Mesenchymal stem cell (in vitro differentiated cells and primary cell): ENCODE results near the gene HOXB4.

Source experiments
- DNase-seq: peaks from one replicate; pipeline ENCODE4 v3.0.0-alpha.2; 2013
- H2AFZ ChIP-seq: one replicate; pipeline ENCODE4 v1.6.1; 2013; ENCODE audit warnings: low read depth, mild to moderate bottlenecking, control low read depth, inconsistent platforms, low read length, moderate library complexity
- H2AK5ac ChIP-seq: 2 replicates; pipeline ENCODE4 v1.6.1; 2013; ENCODE audit warnings: low read length, moderate library complexity, mild to moderate bottlenecking, inconsistent platforms; ENCODE audit not compliant: severe bottlenecking
- H2BK120ac ChIP-seq: one replicate; pipeline ENCODE4 v1.6.1; 2013; ENCODE audit warnings: low read depth, mild to moderate bottlenecking, inconsistent platforms, low read length, moderate library complexity
- H2BK12ac ChIP-seq, 2 experiments: one replicate each; pipeline ENCODE4 v1.6.1; 2013; ENCODE audit warnings: inconsistent platforms in 2 of 2, low read length in 2 of 2, mild to moderate bottlenecking in 2 of 2, moderate library complexity in 2 of 2, control low read depth in 1 of 2
- H2BK15ac ChIP-seq: one replicate; pipeline ENCODE4 v1.6.1; 2013; ENCODE audit warnings: mild to moderate bottlenecking, low read depth, inconsistent platforms; ENCODE audit not compliant: poor library complexity, severe bottlenecking
- H2BK5ac ChIP-seq: 2 replicates; pipeline ENCODE4 v1.6.1; 2013; ENCODE audit warnings: low read depth, mild to moderate bottlenecking, low read length, control low read depth, inconsistent platforms; ENCODE audit not compliant: poor library complexity, severe bottlenecking
- H3K14ac ChIP-seq, 2 experiments: one replicate each; pipeline ENCODE4 v1.6.1; 2013; ENCODE audit warnings: inconsistent platforms in 2 of 2, low read length in 2 of 2, control low read depth in 1 of 2, mild to moderate bottlenecking in 1 of 2, moderate library complexity in 1 of 2
- H3K18ac ChIP-seq, 2 experiments: one replicate each; pipeline ENCODE4 v1.6.1; 2013; ENCODE audit warnings: inconsistent platforms in 2 of 2, low read length in 2 of 2, control low read depth in 1 of 2, low read depth in 1 of 2, mild to moderate bottlenecking in 1 of 2
- H3K23ac ChIP-seq, 2 experiments: one replicate each; pipeline ENCODE4 v1.6.1; 2013; ENCODE audit warnings: inconsistent platforms in 2 of 2, low read length in 2 of 2, mild to moderate bottlenecking in 2 of 2, moderate library complexity in 2 of 2, control low read depth in 1 of 2
- H3K27ac ChIP-seq: 2 replicates; pipeline ENCODE4 v1.5.1; 2013; ENCODE audit warnings: mild to moderate bottlenecking, moderate library complexity, low read length, control low read depth, inconsistent platforms; ENCODE audit not compliant: poor library complexity, severe bottlenecking
- H3K27me3 ChIP-seq, 2 experiments: 2 replicates each; pipeline versions ENCODE4 v1.6.1 to v1.7.0; 2013; ENCODE audit warnings: low read length in 2 of 2, mild to moderate bottlenecking in 2 of 2, moderate library complexity in 2 of 2, control low read depth in 1 of 2, inconsistent platforms in 1 of 2; ENCODE audit not compliant: control insufficient read depth in 1 of 2, insufficient read depth in 1 of 2
- H3K36me3 ChIP-seq, 2 experiments: 2 replicates each; pipeline versions ENCODE4 v1.6.1 to v1.7.0; 2013; ENCODE audit warnings: low read length in 2 of 2, control low read depth in 1 of 2, inconsistent platforms in 1 of 2, low read depth in 1 of 2, mild to moderate bottlenecking in 1 of 2; ENCODE audit not compliant: insufficient read depth in 2 of 2, control insufficient read depth in 1 of 2
- H3K4ac ChIP-seq, 2 experiments: one replicate each; pipeline ENCODE4 v1.6.1; 2013; ENCODE audit warnings: inconsistent platforms in 2 of 2, low read length in 2 of 2, mild to moderate bottlenecking in 2 of 2, moderate library complexity in 2 of 2, control low read depth in 1 of 2, low read depth in 1 of 2
- H3K4me1 ChIP-seq: 2 replicates; pipeline ENCODE4 v1.6.1; 2013; ENCODE audit warnings: low read depth, low read length, control low read depth; ENCODE audit not compliant: control insufficient read depth, insufficient read depth
- H3K4me2 ChIP-seq: 2 replicates; pipeline ENCODE4 v1.6.1; 2013; ENCODE audit warnings: low read length, mild to moderate bottlenecking, inconsistent platforms; ENCODE audit not compliant: poor library complexity, severe bottlenecking
- H3K4me3 ChIP-seq, 2 experiments: 2 replicates each; pipeline versions ENCODE4 v1.5.1 to v1.7.0; 2013; ENCODE audit warnings: low read length in 2 of 2, mild to moderate bottlenecking in 2 of 2, control low read depth in 1 of 2, low read depth in 1 of 2; ENCODE audit not compliant: insufficient read depth in 1 of 2
- H3K79me1 ChIP-seq: replicated peaks from 2 replicates; pipeline ENCODE4 v1.6.1; 2013; ENCODE audit warnings: mild to moderate bottlenecking, control low read depth, low read length, inconsistent platforms; ENCODE audit not compliant: poor library complexity, severe bottlenecking
- H3K9ac ChIP-seq: 2 replicates; pipeline ENCODE4 v1.7.0; 2013; ENCODE audit warnings: mild to moderate bottlenecking, low read length, moderate library complexity
- H3K9me3 ChIP-seq: 2 replicates; pipeline ENCODE4 v1.7.0; 2013; ENCODE audit warnings: mild to moderate bottlenecking, low read length; ENCODE audit not compliant: control insufficient read depth
- H4K8ac ChIP-seq: one replicate; pipeline ENCODE4 v1.6.1; 2013; ENCODE audit warnings: inconsistent platforms, mild to moderate bottlenecking, low read length, moderate library complexity
- H4K91ac ChIP-seq: one replicate; pipeline ENCODE4 v1.6.1; 2013; ENCODE audit warnings: mild to moderate bottlenecking, low read length, inconsistent platforms
- WGBS: methylation state at CpG from one replicate; pipeline ENCODE4 v1.1.7; 2013; ENCODE audit warnings: mixed read lengths; 5-methylcytosine and 5-hydroxymethylcytosine counted together

HOXB4 gene

GRCh38 chr17:48597778-48598631, 19.9 kb upstream of the HOXB4 start:
- Histone ChIP-seq H2BK12ac (peak overlapping the region in 1 of 2 experiments; percentile 27), H3K14ac (peak overlapping the region; percentile 39 to 96), H3K36me3 (peaks cover 19 to 24% of the 10 kb centered on the region in 2 experiments), H3K79me1 (no peaks in the 10 kb centered on the region), H3K4me1 (peaks cover 48% of the 10 kb centered on the region), H3K23ac (peak overlapping the region in 1 of 2 experiments; percentile 16), H3K4me3 (peak overlapping the region; percentile 53 to 87), H3K9me3 (no peaks in the 10 kb centered on the region), H3K9ac (peak overlapping the region; percentile 91), H3K27me3 (no peaks in the 10 kb centered on the region), H3K27ac (peak overlapping the region; percentile 65), H3K4me2 (peak overlapping the region; percentile 73), H4K8ac (peak overlapping the region; percentile 35), H2BK5ac (no peak overlapping the region), H2BK15ac (no peak overlapping the region), H3K4ac (peak overlapping the region; percentile 87 to 92), H4K91ac (peak overlapping the region; percentile 74), H2BK120ac (no peak overlapping the region), H3K18ac (peak overlapping the region; percentile 76 to 95), H2AFZ (no peak overlapping the region), H2AK5ac (no peak overlapping the region)
- peak; percentile 95 for DNase-seq
- WGBS, result under 1% methylated on average over 54 of the region's 68 CpGs

- Histone ChIP-seq H3K4ac (peak overlapping the region; percentile 87 to 92), H3K9me3 (no peaks in the 10 kb centered on the region), H2BK120ac (no peak overlapping the region), H2BK15ac (peak overlapping the region; percentile 73), H3K27me3 (no peaks in the 10 kb centered on the region), H3K4me1 (peaks cover 50% of the 10 kb centered on the region), H2BK5ac (no peak overlapping the region), H4K8ac (no peak overlapping the region), H3K14ac (peak overlapping the region; percentile 28 to 39), H3K18ac (peak overlapping the region; percentile 76 to 95), H2AK5ac (no peak overlapping the region), H3K23ac (peak overlapping the region in 1 of 2 experiments; percentile 3), H2BK12ac (peak overlapping the region in 1 of 2 experiments; percentile 27), H3K79me1 (no peaks in the 10 kb centered on the region), H2AFZ (no peak overlapping the region), H3K4me2 (peak overlapping the region; percentile 73), H3K9ac (peak overlapping the region; percentile 91), H3K27ac (peak overlapping the region; percentile 65), H3K36me3 (peaks cover 19 to 24% of the 10 kb centered on the region in 2 experiments), H4K91ac (no peak overlapping the region), H3K4me3 (peak overlapping the region; percentile 53 to 87)
- WGBS, result 0% methylated on average over 16 of the region's 16 CpGs
- DNase-seq, result no peak
Measured at GRCh38 chr17:48597528-48597777, 19.3 kb upstream of the HOXB4 start.

- no peak overlapping the region for H2BK5ac ChIP-seq
- no peaks in the 10 kb centered on the region for H3K79me1 ChIP-seq
- no peak overlapping the region for H2AK5ac ChIP-seq
- no peak overlapping the region for H2AFZ ChIP-seq
- H3K4me2 ChIP-seq, result peak overlapping the region; percentile 73
- H2BK15ac ChIP-seq, result peak overlapping the region; percentile 73
- H3K18ac ChIP-seq, result peak overlapping the region; percentile 76 to 95
- peak overlapping the region; percentile 65 for H3K27ac ChIP-seq
- peak overlapping the region; percentile 64 for H2BK120ac ChIP-seq
- peak overlapping the region; percentile 28 to 95 for H3K14ac ChIP-seq
- peak overlapping the region; percentile 18 to 45 for H2BK12ac ChIP-seq
- H3K4ac ChIP-seq, result peak overlapping the region; percentile 84 to 87
- H3K27me3 ChIP-seq, result no peaks in the 10 kb centered on the region
- DNase-seq, result peak; percentile 89
- H3K23ac ChIP-seq, result no peak overlapping the region
- WGBS, result under 1% methylated on average over 14 of the region's 26 CpGs
- peaks cover 54% of the 10 kb centered on the region for H3K4me1 ChIP-seq
- H3K36me3 ChIP-seq, result peaks cover 23 to 24% of the 10 kb centered on the region in 2 experiments
- H3K4me3 ChIP-seq, result peak overlapping the region; percentile 53 to 87
- H3K9ac ChIP-seq, result peak overlapping the region; percentile 91
- H4K91ac ChIP-seq, result peak overlapping the region; percentile 52
- H3K9me3 ChIP-seq, result no peaks in the 10 kb centered on the region
- no peak overlapping the region for H4K8ac ChIP-seq
Measured at GRCh38 chr17:48596735-48597527, 18.8 kb upstream of the HOXB4 start.
